Stimulated activated CD8-positive, alpha-beta memory T cell treated with anti-CD3 and anti-CD28 coated beads, Interleukin-7, amount 100 ng/mL, for 48 hours (primary cell): ENCODE data around the gene KCNIP4.

Experiments
- DNase-seq, 2 donors: peaks; one replicate each; pipeline ENCODE4 v3.0.0-alpha.2; 2020; ENCODE audit warnings: low read depth in 1 of 2; ENCODE audit errors: extremely low read depth in 1 of 2

Gene KCNIP4

DNA sequence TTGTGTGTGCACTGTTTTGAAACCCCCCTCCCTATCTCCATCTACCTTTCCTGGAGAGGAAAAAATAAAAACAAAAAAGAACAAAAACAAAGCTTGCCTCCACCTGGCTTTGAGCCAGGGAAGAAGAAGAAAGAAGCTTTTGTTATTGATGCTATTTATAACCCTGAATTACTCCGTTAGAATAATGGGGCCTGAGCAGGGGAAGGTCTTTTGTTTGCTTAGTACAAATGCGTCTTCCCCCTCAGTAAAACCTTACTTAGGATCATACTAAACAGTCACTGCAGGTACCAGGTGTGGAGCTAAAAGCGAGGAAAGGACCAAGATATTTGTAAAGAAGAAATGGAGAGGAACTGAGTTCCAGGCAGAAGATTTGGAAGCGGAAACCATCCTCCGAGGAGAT lies 352.1 kb downstream of the KCNIP4 start:
- DNase-seq: no peak

DNA sequence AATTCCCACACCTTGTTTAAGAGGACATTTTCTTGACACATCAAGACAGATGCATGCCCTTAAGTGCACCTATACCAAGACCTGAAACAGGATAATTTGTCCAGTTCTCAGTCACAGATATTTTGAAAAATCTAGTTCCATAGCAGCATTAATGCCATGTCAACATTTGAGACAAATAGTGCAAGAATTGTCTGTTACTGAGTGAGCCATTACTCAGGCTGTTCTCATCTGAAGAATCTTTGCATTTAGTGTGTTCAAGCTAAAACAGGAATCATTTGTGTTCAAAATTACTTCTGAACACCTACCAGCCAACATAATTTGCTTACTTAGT lies 354.9 kb downstream of the KCNIP4 start:
- DNase-seq: no peak

DNA sequence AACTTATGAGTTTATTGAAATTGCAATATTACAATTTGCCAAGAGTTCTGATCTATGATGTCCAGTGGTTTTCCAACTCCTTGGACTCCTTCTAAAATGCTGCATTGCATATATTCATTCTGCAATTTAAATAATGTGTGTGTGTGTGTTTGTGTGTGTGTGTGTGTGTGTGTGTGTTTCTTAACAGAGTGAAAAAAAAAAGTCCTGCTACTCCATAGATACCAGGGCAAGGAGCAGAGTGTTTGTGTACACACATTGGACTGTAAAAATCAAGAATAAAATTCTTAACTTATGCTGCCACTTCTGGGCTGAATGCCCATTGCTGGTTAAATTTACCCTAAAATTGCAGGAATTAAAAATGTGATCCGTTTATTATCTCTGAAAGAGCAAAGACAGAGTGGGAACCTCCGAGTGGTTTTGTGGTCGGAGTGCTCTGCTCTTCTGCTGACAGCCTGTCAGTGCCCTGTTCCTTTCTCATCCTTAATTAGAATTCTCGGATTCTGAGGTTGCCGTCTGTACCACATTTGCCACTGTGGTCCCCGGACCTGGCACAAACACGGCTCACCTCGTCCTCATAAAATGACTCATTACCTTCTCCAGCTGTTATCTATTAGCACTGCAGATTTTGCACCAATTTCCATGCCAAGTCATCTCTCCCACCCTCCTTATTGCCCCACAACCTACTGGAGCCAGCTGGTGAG lies 355.5 kb downstream of the KCNIP4 start:
- no peak for DNase-seq

DNA sequence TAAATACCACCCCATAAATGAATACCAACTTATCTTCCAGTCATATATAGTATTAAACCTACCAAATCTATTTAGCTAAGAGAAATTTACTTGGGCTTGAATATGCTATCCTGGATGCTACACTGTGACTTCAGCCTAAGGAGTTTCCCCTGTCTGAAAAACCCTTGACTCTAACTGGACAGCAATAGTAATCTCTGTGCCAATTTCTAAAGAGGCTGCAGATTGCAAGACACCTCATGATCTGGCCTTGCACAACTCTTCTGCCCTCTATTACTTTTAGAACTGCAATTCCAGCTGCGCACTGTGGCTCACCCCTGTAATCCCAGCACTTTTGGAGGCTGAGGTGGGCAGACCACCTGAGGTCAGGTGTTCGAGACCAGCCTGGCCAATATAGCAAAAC lies 371.5 kb downstream of the KCNIP4 start:
- no peak for DNase-seq

DNA sequence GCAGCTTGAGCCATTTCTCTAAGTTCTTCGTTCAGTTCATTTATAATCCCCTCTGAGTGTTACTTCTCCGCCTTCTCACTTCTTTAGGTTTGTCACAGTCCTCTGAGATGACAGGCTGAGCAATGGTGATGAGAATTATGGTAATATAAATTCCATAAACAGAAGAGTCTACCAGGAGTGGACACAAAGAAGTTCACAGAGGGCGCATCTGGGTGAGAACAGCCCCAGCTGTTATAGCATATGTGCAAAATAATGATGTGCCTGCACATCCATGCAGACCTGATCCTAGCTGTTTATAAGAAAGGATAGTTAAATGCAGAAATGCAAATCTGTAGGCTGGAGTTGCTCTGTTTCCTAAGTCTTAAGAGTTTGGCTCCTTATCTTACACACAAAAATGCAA lies 377.5 kb downstream of the KCNIP4 start:
- no peak for DNase-seq

DNA sequence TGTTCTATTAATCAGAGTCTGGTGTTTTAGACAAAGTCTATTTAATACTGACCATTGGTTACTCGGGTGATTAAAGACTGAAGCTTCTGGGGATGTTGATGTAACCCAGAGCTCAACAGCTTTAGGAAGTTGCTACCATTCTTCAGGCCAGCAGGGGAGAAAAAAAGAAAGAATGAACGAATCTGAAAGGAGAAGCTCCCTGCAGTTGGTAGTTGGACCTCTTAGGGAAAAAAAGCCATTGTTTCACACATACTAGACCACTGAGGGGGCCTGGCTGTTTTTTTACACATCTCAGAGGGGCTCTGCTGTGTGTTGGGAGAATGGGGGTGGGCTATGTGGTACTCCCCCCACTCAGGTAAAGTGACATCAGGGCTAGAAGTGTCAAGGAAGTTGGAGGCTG lies 378.9 kb downstream of the KCNIP4 start:
- DNase-seq: no peak

DNA sequence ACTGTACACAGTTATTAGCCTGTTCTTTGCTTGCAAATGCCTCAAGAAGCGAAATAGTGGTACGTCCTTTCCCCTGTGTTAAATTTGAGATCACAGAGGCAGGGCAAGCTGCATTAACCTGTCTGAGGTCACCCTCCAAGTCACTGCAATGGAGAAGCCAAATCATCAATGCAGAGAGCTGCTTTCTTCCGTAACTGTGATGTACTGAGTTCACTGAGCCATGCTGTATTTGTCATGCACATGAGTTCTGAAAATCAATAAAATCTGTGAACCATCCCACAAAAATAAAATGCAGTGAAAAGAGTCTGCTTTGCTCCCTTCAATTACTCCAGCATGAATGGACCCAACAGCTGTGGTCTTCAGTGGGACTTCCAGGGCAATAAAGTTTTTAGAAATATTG lies 393.5 kb downstream of the KCNIP4 start:
- DNase-seq: no peak

DNA sequence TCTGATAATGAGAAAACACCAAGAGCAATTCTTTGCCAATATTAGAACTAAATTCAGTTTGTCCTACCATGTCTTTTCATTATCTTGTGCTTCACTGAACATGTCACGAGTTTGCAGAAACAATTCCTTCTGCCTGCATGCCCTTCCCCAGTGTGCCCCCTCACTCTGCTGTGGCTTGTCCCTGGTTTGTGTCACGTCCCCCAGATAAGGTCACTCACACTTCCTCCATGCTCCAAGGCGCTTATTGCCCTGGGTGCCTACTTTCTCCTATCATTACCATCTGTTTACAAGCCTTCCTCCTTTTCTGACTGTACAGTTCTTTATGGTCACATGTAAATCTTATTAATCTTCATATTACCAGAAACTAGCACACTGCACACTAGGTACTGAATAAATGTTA lies 394.1 kb downstream of the KCNIP4 start:
- no peak for DNase-seq

DNA sequence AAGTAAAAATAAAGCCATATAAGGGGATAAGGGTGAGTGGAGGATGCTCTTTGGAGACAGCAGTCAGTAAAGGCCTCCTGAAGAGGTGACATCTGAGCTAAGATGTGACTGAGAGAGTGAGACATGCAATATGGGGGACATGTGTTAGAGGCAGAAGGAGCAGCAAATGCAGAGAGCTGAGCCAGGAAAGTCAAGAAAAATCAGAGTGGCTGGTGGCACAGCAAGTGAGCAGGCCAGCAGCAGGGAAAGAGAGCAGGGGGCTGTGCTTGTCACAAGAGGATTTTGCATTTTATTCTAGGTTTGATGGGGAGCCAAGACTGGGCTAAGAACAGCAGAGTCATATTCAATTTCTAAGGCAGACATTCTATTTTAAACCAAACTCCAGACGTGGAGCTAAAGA lies 394.5 kb downstream of the KCNIP4 start:
- DNase-seq: no peak

DNA sequence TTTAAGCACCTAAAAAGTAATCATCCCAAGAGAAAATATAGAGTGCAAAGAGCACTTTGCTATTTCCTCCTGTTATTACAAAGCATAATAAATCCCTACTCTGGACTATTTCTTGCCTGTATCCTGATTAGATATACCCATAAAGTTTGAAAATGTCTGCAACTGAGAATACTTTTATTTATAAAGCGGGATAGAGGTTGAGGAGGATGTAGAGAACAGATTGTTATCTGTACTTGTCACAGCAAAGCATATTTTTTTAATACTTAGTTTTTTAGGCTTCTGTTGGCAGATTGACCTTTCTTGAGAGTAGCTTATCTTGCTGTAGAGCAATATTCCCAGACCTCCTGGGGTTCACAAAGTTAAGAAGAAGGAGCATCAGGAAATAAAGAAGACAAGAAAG lies 396.1 kb downstream of the KCNIP4 start:
- no peak for DNase-seq

DNA sequence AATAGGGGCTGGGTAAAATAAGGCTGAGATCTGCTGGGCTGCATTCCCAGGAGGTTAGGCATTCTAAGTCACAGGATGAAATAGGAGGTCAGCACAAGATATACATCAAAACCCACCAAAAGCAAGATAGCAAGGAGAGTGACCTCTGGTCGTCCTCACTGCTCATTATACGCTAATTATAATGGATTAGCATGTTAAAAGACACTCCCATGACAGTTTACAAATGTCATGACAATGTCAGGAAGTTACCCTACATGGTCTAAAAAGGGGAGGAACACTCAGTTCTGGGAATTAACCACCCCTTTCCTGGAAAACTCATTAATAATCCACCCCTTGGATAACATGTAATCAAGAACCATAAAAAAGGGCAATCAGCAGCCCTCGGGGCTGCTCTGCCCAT lies 403.6 kb downstream of the KCNIP4 start:
- DNase-seq: no peak

DNA sequence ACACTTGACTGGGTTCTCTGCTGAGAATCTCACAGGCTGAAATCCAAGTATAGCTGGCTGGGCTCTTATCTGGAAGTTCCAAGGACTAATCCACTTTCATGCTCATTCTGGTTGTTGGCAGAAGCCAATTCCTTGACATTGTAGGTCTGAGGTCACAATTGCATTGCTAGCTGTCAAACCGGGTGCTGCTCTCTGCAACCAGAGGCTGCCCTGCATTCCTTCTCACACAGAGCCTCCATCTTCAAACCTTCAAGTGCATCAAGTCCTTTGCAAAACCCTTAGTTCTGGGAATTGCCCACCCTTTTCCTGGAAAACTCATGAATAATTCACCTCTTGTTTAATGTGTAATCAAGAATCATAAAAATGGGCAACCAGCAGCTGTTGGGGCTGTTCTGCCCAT lies 404.2 kb downstream of the KCNIP4 start:
- no peak for DNase-seq

DNA sequence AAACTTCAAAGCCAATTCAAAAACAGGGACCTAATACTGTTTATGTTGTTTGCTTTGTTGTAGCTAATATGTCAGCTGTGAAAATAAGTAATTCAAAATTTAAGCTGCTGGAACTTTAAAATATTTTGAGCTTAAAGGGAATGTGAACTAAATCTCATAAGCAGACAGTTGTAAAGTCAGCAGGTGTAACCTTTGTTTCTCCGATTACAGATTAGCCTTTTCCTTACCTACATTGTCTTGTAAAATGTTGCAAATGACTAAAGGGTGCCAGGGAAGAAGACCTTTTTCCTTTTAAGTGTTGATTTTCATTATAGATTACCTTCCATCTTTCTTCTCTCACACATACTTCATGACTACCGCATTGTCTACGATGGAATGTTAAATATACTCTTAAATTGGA lies 405.1 kb downstream of the KCNIP4 start:
- no peak for DNase-seq

DNA sequence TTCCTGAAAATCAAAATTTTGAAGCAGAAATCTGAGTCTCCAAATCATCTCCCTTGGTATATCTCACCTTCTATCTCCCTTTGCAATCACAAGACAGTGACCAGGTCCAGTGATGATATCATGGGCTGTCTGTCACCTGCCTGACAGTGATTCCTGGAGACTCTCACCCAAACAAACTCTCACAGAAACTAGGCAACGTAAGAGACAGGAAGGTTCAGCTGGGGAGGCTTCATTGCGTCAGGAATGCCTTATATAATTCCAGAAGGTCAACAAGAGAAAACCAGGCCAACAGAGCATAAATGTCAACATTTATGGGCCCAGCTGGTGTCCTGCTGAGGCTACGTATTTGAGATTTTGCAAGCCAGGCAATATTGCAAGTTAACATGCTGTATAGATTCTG lies 412.7 kb downstream of the KCNIP4 start:
- DNase-seq: no peak

DNA sequence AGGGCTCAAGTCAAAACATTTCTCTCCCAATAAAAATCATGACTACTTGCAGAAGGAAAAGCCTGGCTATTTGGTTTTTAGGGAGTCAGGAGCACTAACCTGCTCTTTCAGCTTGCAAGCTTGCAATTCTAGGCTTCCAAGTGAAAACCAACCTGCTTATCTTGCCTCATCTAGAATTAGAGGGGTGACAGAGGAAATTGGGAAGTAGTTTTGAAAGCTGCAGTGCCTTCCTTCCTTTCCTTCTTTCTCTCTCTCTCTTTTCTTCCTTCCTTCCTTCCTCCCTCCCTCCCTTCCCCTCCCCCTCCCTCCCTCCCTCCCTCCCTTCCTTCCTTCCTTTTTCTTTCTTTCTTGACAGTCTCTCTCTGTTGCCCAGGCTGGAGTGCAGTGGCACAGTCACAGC lies 417.5 kb downstream of the KCNIP4 start:
- no peak for DNase-seq

DNA sequence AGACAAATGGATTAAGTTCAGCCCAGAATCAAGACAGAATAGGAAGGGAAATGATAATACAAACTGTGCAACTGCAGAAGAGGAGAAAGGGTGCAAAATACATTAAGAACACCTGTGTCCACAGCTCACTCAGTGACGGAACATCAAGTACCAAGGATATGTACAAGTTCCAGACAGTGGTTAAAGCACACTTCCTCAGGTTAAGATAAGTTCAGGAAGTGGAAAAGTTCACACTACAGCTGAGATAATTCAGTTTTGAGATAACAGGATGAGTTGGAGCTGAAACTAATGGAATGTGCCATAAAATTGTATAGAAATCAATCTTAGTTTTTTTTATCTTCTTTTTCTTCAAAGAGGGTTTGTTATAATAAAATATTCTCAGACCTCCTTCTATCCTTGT lies 419.4 kb downstream of the KCNIP4 start:
- DNase-seq: no peak

DNA sequence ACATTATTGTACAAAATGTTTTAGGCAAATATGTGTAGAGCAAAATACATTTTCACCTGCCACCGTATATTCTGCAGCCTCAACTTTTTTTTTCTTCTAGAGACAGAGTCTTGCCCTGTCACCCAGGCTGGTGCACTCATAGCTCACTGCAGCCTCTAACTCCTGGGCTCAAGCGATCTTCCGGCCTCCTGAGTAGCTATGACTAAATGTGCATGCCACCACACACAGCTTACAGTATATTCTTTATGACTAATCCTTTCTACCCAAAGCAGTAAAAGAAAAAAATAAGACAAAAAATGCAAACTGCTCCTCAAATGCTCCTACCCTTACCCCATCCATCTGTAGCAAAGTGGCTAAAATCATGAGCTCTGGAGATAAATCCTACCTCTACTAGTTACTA lies 426.3 kb downstream of the KCNIP4 start:
- DNase-seq: no peak

DNA sequence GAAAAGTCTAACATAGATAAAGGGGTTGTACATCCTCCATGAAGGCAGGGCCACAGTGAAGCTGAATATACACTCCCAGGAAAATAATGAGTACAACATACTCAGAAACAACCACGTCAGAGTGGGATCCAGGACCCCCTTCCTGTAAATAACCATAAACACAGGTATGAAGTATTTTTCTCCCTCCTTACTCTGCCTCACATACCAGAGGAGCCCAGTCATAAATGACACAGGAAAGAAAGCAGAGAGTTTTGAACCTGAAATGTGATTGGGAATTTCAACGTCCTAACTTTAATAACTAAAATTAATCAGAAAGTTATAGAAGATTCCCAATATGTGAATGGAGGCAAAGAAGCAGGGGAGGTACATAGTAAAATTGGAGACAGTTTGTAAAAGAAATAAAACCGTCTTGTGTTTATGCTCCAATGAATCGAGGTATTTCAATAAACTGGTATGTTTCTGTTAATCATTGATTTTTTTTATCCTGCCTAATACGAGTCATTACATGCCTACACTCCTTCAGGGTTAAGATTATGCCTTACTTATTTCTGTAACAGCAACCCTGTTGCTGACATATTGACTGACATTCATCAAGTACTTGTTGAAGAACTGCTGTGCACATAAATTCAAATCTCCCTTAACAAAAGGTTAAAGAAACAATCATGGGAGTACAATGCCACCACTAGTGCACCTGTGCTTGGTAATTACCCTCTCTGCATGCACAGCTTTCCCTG lies 431.3 kb downstream of the KCNIP4 start:
- no peak for DNase-seq

DNA sequence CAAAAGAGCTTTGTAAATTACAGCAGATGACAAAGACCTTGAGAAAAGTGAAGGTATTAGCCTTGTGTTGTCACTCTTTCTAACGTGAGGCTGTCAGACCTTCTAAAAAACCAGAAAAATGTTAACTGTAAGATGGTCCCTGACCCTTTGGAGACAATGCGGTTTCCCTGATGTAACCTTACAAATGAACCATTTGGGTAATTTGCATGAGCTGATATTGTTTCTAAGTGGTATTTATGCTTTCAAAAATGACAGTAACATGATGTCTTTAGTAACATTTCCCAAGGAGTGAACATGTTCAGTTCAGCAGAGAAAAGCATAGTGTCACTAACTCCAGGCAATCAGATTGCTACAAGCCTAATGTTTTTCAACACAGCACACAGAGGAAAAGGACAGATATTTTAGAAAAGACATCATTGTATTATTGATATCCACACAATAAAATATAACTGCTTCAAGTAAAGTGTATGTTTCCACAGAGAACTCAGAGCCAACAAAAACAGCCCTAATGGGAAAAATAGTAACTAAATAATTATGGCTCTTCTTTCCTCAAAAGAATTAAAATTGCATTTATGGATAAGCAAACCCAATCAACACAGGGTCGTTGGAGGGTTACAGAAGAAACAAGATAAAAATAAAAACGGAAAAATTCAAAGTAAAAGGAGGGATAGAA lies 434.4 kb downstream of the KCNIP4 start:
- DNase-seq: no peak

DNA sequence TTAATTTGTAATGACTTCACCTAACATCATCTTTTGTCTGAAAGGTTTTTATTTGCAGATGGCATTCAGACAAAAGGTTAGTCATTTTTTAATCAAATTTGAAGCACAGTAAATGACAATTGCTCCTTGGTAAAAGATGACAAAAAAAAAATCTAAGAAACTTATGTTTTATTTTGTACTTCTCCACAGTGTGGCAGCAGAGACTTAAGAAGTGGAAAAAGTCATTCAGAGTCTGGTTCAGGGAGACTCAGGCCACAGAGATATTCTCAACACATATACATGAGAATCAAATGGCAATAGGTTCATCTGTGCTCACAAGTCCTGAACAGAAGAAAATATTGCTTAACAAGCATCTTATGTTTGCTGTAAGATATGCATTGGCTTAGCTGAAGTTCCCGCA lies 436.2 kb downstream of the KCNIP4 start:
- no peak for DNase-seq

DNA sequence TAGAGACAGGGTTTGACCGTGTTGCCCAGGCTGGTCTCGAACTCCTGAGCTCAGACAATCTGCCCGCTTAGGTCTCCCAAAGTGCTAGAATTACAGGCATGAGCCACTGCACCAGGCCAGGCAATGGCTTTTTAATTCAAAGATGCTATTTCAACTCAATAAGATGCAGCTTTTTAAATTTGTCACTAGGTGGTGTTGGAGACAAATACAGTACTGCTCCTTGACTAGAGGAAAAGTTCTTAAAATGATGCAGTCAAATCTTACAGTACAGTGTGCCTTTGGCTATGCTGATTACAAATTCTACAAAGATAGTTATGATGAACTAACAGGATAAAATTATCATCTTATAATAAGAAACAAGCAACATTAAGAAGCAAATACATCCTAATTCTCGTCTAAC lies 441.1 kb downstream of the KCNIP4 start:
- DNase-seq: no peak

DNA sequence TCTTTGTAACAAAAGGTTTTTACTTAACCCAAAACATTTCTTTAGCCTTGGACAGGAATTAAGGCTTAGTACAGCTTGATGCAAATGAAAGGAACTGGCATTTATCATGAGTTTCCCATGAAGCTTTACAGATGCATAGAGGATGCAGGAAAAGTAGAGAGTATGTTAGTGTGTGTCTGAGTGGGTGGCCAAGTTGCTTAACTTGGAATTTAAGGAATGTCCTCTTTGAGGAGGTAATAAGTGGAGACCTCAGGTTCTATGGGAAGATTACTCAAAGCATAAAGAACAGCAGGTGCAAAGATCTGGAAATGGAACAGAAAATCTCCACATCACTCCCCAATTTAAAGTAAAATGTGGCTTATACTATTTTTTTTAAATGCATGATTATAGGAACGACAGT lies 457.9 kb downstream of the KCNIP4 start:
- DNase-seq: no peak
